Activated CD4-positive, alpha-beta T cell treated with anti-CD3 and anti-CD28 coated beads for 1 hour (primary cell): ENCODE data around the gene TKT.

Experiments
- DNase-seq: peaks from one replicate; pipeline ENCODE4 v3.0.0-alpha.2; 2020

The TKT gene

GRCh38 chr3:53194210-53195065 is 61.4 kb downstream of the TKT start:
- no peak for DNase-seq

- DNase-seq: no peak
Measured at GRCh38 chr3:53193466-53194209, 62.2 kb downstream of the TKT start.

- DNase-seq: no peak
Measured at GRCh38 chr3:53192608-53193007, 63.2 kb downstream of the TKT start.

- no peak for DNase-seq
Measured at GRCh38 chr3:53191836-53192480, 63.9 kb downstream of the TKT start.

GRCh38 chr3:53190659-53191058 is 65.2 kb downstream of the TKT start:
- DNase-seq: no peak

- no peak for DNase-seq
Measured at GRCh38 chr3:53189276-53189675, 66.5 kb downstream of the TKT start.

GRCh38 chr3:53188720-53189119 is 67.1 kb downstream of the TKT start:
- DNase-seq: no peak

GRCh38 chr3:53188136-53188685 is 67.6 kb downstream of the TKT start:
- DNase-seq: no peak

- DNase-seq: no peak
Measured at GRCh38 chr3:53187430-53187829, 68.4 kb downstream of the TKT start.

GRCh38 chr3:53186726-53187125 is 69.1 kb downstream of the TKT start:
- no peak for DNase-seq

- no peak for DNase-seq
Measured at GRCh38 chr3:53185761-53186465, 69.9 kb downstream of the TKT start.

- no peak for DNase-seq
Measured at GRCh38 chr3:53184701-53185100, 71.1 kb downstream of the TKT start.

- no peak for DNase-seq
Measured at GRCh38 chr3:53183514-53183913, 72.3 kb downstream of the TKT start.

- no peak for DNase-seq
Measured at GRCh38 chr3:53182764-53183355, 73.0 kb downstream of the TKT start.

- no peak for DNase-seq
Measured at GRCh38 chr3:53181528-53181927, 74.3 kb downstream of the TKT start.

GRCh38 chr3:53181024-53181371 is 74.8 kb downstream of the TKT start:
- DNase-seq: no peak

GRCh38 chr3:53180305-53181023 is 75.4 kb downstream of the TKT start:
- DNase-seq: no peak

- no peak for DNase-seq
Measured at GRCh38 chr3:53179580-53179979, 76.2 kb downstream of the TKT start.

GRCh38 chr3:53178246-53178645 is 77.6 kb downstream of the TKT start:
- DNase-seq: no peak

GRCh38 chr3:53175613-53176540 is 79.9 kb downstream of the TKT start:
- no peak for DNase-seq
